ENCODE measurements around the gene C1QBP.

GRCh38 chr17:5468075-5468473 lies 29.1 kb upstream of the C1QBP start:
- TF ChIP-seq EZH2 (IDR thresholded peaks at IDR 0.05; ENCODE audit: borderline replicate concordance, low read length) = no peak
- TF ChIP-seq CTCF (IDR thresholded peaks at IDR 0.05; ENCODE audit: low read length) = no peak
